Panc1 (cell line): ENCODE data around the gene MCM7. TPM values are rescaled to one million over a fixed set of nuclear protein-coding genes. Genes with fewer than 3 reads are reported as not detected.

Experiments
- ATAC-seq: fragments of 200-7000 bp; cut with Tn5 transposase; 2 replicates; pipeline ENCODE4 v1.9.1; 2020; ENCODE audit warnings: mild to moderate bottlenecking, moderate library complexity
- Bru-seq: library from RNA; stranded (reverse); fragments of 400-500 nt; gene quantifications from one replicate; lab custom pipeline; 2021; lab: Mats Ljungman, UMichigan
- BruChase-seq, 2 experiments: library from RNA; stranded (reverse); fragments of 400-500 nt; gene quantifications; one replicate each; lab custom pipeline; 2021; lab: Mats Ljungman, UMichigan
- BruUV-seq: library from RNA; stranded (reverse); fragments of 400-500 nt; replicated peaks from 2 replicates; lab custom pipeline; 2021; lab: Mats Ljungman, UMichigan
- CTCF ChIA-PET: fragments of 300-600 bp; sonication (Branson Sonifier 250); formaldehyde crosslinking; loops from one replicate; lab custom pipeline; 2022; ENCODE audit warnings: antibody characterized with exemption; lab: Charles Lee
- POLR2A ChIA-PET: fragments of 300-600 bp; sonication (Branson Sonifier 250); formaldehyde crosslinking; loops from one replicate; lab custom pipeline; 2022; ENCODE audit warnings: antibody characterized with exemption; lab: Charles Lee
- DNase-seq: peaks from one replicate; pipeline ENCODE4 v3.0.0-alpha.2; 2010; ENCODE audit warnings: low read depth, low spot score
- H3K27ac ChIP-seq: 2 replicates; pipeline ENCODE4 v1.5.1; 2011; ENCODE audit warnings: mild to moderate bottlenecking, low read length, inconsistent platforms
- H3K27me3 ChIP-seq: fragments of 200-500 bp; sonication (Bioruptor generic); 2 replicates; pipeline ENCODE4 v1.6.0; 2014; ENCODE audit warnings: low read length, inconsistent platforms; ENCODE audit not compliant: control insufficient read depth, insufficient read depth
- H3K36me3 ChIP-seq: fragments of 200-500 bp; sonication (Bioruptor generic); 2 replicates; pipeline ENCODE4 v1.5.1; 2014; ENCODE audit warnings: inconsistent platforms, mild to moderate bottlenecking, low read length, moderate library complexity; ENCODE audit not compliant: control insufficient read depth, insufficient read depth
- H3K4me1 ChIP-seq: 2 replicates; pipeline ENCODE4 v1.5.1; 2011; ENCODE audit warnings: inconsistent platforms, mild to moderate bottlenecking, low read length, moderate library complexity; ENCODE audit not compliant: control insufficient read depth, insufficient read depth
- H3K4me3 ChIP-seq, 2 experiments: 2 replicates each; pipeline ENCODE4 v1.5.1; 2011 to 2012; ENCODE audit warnings: low read depth in 2 of 2, low read length in 2 of 2, mild to moderate bottlenecking in 2 of 2, inconsistent platforms in 1 of 2, moderate library complexity in 1 of 2
- H3K9me3 ChIP-seq: fragments of 200-500 bp; sonication (Bioruptor generic); 2 replicates; pipeline ENCODE4 v1.5.1; 2014; ENCODE audit warnings: low read depth, mild to moderate bottlenecking, inconsistent platforms, low read length, moderate library complexity; ENCODE audit not compliant: control insufficient read depth, insufficient read depth
- POLR2AphosphoS5 ChIP-seq: IDR thresholded peaks from 2 replicates; pipeline ENCODE4 v1.6.1; 2012; ENCODE audit warnings: mild to moderate bottlenecking, low read depth, low read length, moderate library complexity
- REST ChIP-seq, 2 experiments: IDR thresholded peaks; 2 replicates each; pipeline ENCODE4 v1.6.1; 2011 to 2012; ENCODE audit warnings: low read depth in 2 of 2, control low read depth in 1 of 2, low read length in 1 of 2, mild to moderate bottlenecking in 1 of 2, moderate library complexity in 1 of 2; ENCODE audit not compliant: insufficient read depth in 1 of 2
- SIN3A ChIP-seq: IDR thresholded peaks from 2 replicates; pipeline ENCODE4 v1.6.1; 2012; ENCODE audit warnings: low read depth, mild to moderate bottlenecking, low read length, moderate library complexity, borderline replicate concordance; ENCODE audit not compliant: insufficient read depth
- TCF7L2 ChIP-seq: IDR thresholded peaks from 2 replicates; pipeline ENCODE4 v1.6.1; 2011; ENCODE audit warnings: mild to moderate bottlenecking, low read depth, low read length, inconsistent platforms
- in situ Hi-C: cut with HindIII; loops from 2 replicates; pipeline ENCODE4 v1.10.0; 2016; ENCODE audit warnings: low sequenced_read_pairs, low pct_unique_long_range_greater_than_20kb
- intact Hi-C: fragments of 100-400 bp; cut with micrococcal nuclease; formaldehyde crosslinking; loops from one replicate; pipeline ENCODE4 v1.10.0; 2022; ENCODE audit not compliant: unreplicated experiment
- long read RNA-seq: library from polyadenylated mRNA; unstranded; transcript quantifications from one replicate; pipeline ENCODE4 v2.0.0, GENCODE V29; 2021; ENCODE audit not compliant: unreplicated experiment
- polyA plus RNA-seq: library from polyadenylated mRNA; unstranded; fragments of >200 nt; gene quantifications from one replicate; pipeline ENCODE4 v1.2.1, GENCODE V29; 2012; ENCODE audit warnings: missing spikeins; ENCODE audit not compliant: insufficient read length
- total RNA-seq: library from RNA; stranded (reverse); gene quantifications from one replicate; pipeline ENCODE4 v1.2.1, GENCODE V29; 2021; ENCODE audit not compliant: unreplicated experiment

Gene MCM7
- total RNA-seq, result 258 TPM
- polyA plus RNA-seq, result 204 TPM
- percentile 98 among the genes with signal in this experiment for Bru-seq, nascent RNA
- BruChase-seq, experiment 1, labeled RNA remaining after a 2-hour chase, result percentile 98 among the genes with signal in this experiment
- percentile 99 among the genes with signal in this experiment for BruChase-seq, experiment 2, labeled RNA remaining after a 6-hour chase
- long read RNA-seq, transcript MCM7-210 (14 exons, 2,515 nt), result minor isoform, 12 of 451 reads
- long read RNA-seq, transcript MCM7-201 (15 exons, 2,957 nt), result major isoform, 293 of 451 reads
- long read RNA-seq, partial matches to known transcripts, result 110 of 451 reads
- long read RNA-seq, other reads (novel, unspliced or antisense), result 35 of 451 reads

GRCh38 chr7:100101016-100101862 is at the start of gene MCM7, which contains the start of gene AP4M1:
Gene MCM7, minus strand, starts transcription at chr7:100101397. Its CDS starts 103 bp downstream, at chr7:100101294.
Gene AP4M1, plus strand, starts transcription at chr7:100101643. Its CDS starts 72 bp downstream, at chr7:100101715.
- peaks cover 32% of the 10 kb centered on the region for H3K36me3 ChIP-seq
- intact Hi-C loops, result no loop called here
- TF ChIP-seq POLR2AphosphoS5 (peak; percentile 52; the same call in 1 of the 2 replicates), SIN3A (no peak)

GRCh38 chr7:100148559-100149328 is 47.5 kb upstream of the MCM7 start, which contains the start of gene LAMTOR4:
Gene LAMTOR4, plus strand, starts transcription at chr7:100148918. Its CDS starts 55 bp downstream, at chr7:100148973.
- intact Hi-C loops, result no loop called here
- BruUV-seq, result no TSS peak
- no peaks in the 10 kb centered on the region for H3K36me3 ChIP-seq
- peaks cover 13% of the 10 kb centered on the region for H3K4me1 ChIP-seq
- DNase-seq (peak; percentile 99), ATAC-seq (peak; percentile 99)
- H3K4me3 ChIP-seq, result peak within 1 kb of the TSS; percentile 77 to 95
- POLR2A ChIA-PET, result interaction anchor here (0.6 kb wide), 1 partner anchor 255 kb away, joined by 6 read pairs; no protein-coding TSS in a partner anchor
- H3K27ac ChIP-seq, result peak within 1 kb of the TSS; percentile 87
- CTCF ChIA-PET, result interaction anchor here (0.6 to 1.0 kb wide), 3 partner anchors 18 to 125 kb away, joined by 3 to 6 read pairs (median 6); partner anchors contain the start of gene MBLAC1
- TF ChIP-seq REST (IDR thresholded peaks at IDR 0.05; ENCODE audit: insufficient read depth in 1 of 2, low read depth in 2 of 2, low read length in 1 of 2) (peak in 1 of 2 experiments; percentile 33; a peak in 1 of 4 replicates), POLR2AphosphoS5 (peak; percentile 80), TCF7L2 (no peak)
- H3K27me3 ChIP-seq, result no peaks in the 10 kb centered on the region
- no peaks in the 10 kb centered on the region for H3K9me3 ChIP-seq
- in situ Hi-C loops, result no loop called here

More at GRCh38 chr7:100101016-100101862, at the start of gene MCM7, which contains the start of gene AP4M1:
- H3K27me3 ChIP-seq, result no peaks in the 10 kb centered on the region
- H3K9me3 ChIP-seq, result no peaks in the 10 kb centered on the region
- H3K27ac ChIP-seq, result peak within 1 kb of the TSS; percentile 93
- ATAC-seq, result peak; percentile 90
- in situ Hi-C loops, result no loop called here
- ChIA-PET CTCF (interaction anchor here (0.6 to 1.3 kb wide), 2 partner anchors 23 to 28 kb away, joined by 4 to 5 read pairs; no protein-coding TSS in a partner anchor), POLR2A (interaction anchor here (0.6 to 1.5 kb wide), 12 partner anchors 12 to 597 kb away, joined by 3 to 17 read pairs (median 6); partner anchors contain the start of gene ZKSCAN5)
- H3K4me3 ChIP-seq, result peak within 1 kb of the TSS; percentile 82 to 89
- peak; percentile 90 for DNase-seq
- H3K4me1 ChIP-seq, result peaks cover 20% of the 10 kb centered on the region
- BruUV-seq, result no TSS peak
